Neutrophil (primary cell): ENCODE data around the gene PWWP2A.
"Not testable (repeated sequence)": the region's sequence is repeated elsewhere in the genome, so short reads cannot be mapped to it uniquely, and the experiment has no call there.

Source experiments
- H3K27ac ChIP-seq: fragments of 200-600 bp; sonication (generic); 2 replicates; pipeline ENCODE4 v1.5.1; 2016; ENCODE audit warnings: mild to moderate bottlenecking, moderate library complexity
- H3K27me3 ChIP-seq: fragments of 200-600 bp; sonication (generic); 2 replicates; pipeline ENCODE4 v1.6.0; 2016; ENCODE audit warnings: mild to moderate bottlenecking
- H3K36me3 ChIP-seq: fragments of 200-600 bp; sonication (generic); 2 replicates; pipeline ENCODE4 v1.5.1; 2017
- H3K4me1 ChIP-seq, 2 experiments: fragments of 200-600 bp in 1 of 2; sonication (generic) in 1 of 2; 1 replicate in 1 of 2; 2 replicates in 1 of 2; pipeline versions ENCODE4 v1.5.1 to v1.6.1; 2013 to 2016; ENCODE audit warnings: low read depth in 1 of 2, low read length in 1 of 2, mild to moderate bottlenecking in 1 of 2, moderate library complexity in 1 of 2; ENCODE audit not compliant: control insufficient read depth in 1 of 2, insufficient read depth in 1 of 2
- H3K4me3 ChIP-seq, 2 experiments: fragments of 200-600 bp in 1 of 2; sonication (generic) in 1 of 2; 1 replicate in 1 of 2; 2 replicates in 1 of 2; pipeline ENCODE4 v1.5.1; 2013 to 2016; ENCODE audit warnings: low read depth in 1 of 2, low read length in 1 of 2, mild to moderate bottlenecking in 1 of 2, moderate library complexity in 1 of 2
- H3K9me3 ChIP-seq: fragments of 200-600 bp; sonication (generic); 2 replicates; pipeline ENCODE4 v1.5.1; 2016
- TF ChIP-seq, protein P1 (sequence below): fragments of 200-600 bp; sonication (generic); IDR thresholded peaks from 2 replicates; pipeline ENCODE4 v1.5.1; 2016; ENCODE audit warnings: antibody characterized with exemption

PWWP2A gene

GRCh38 chr5:160165137-160166068 is 46.2 kb upstream of the PWWP2A start:
- TF ChIP-seq, protein P1, sequence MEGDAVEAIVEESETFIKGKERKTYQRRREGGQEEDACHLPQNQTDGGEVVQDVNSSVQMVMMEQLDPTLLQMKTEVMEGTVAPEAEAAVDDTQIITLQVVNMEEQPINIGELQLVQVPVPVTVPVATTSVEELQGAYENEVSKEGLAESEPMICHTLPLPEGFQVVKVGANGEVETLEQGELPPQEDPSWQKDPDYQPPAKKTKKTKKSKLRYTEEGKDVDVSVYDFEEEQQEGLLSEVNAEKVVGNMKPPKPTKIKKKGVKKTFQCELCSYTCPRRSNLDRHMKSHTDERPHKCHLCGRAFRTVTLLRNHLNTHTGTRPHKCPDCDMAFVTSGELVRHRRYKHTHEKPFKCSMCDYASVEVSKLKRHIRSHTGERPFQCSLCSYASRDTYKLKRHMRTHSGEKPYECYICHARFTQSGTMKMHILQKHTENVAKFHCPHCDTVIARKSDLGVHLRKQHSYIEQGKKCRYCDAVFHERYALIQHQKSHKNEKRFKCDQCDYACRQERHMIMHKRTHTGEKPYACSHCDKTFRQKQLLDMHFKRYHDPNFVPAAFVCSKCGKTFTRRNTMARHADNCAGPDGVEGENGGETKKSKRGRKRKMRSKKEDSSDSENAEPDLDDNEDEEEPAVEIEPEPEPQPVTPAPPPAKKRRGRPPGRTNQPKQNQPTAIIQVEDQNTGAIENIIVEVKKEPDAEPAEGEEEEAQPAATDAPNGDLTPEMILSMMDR, result no peak
- H3K9me3 ChIP-seq, result no peaks in the 10 kb centered on the region
- no peak overlapping the region for H3K27ac ChIP-seq
- no peaks in the 10 kb centered on the region for H3K36me3 ChIP-seq
- peaks cover 19% of the 10 kb centered on the region for H3K27me3 ChIP-seq
- H3K4me3 ChIP-seq, result no peak overlapping the region
- H3K4me1 ChIP-seq, result no peaks in the 10 kb centered on the region

- TF ChIP-seq, protein P1, result no peak
- Histone ChIP-seq H3K27me3 (peaks cover 19% of the 10 kb centered on the region), H3K4me1 (no peaks in the 10 kb centered on the region)
These were observed 43.7 kb upstream of the PWWP2A start for GRCh38 chr5:160162910-160163309.

DNA sequence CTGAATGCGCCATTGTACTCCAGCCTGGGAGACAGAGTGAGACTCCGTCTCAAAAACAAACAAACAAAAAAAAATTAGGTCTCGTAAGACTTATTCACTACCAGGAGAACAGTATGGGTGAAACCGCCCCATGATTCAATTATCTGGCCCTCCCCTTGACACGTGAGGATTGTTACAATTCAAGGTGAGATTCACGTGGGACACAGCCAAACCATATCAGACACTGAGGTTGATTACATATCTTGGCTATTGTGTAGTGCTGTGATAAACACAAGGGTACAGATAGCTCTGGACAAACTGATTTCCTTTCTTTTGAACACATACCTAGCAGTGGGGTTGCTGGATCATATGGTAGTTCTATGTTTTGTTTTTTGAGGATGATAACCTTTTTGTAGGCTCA is 42.4 kb upstream of the PWWP2A start:
- H3K4me1 ChIP-seq, result no peaks in the 10 kb centered on the region
- peaks cover 19% of the 10 kb centered on the region for H3K27me3 ChIP-seq
- no peak overlapping the region for H3K27ac ChIP-seq
- no peak overlapping the region for H3K4me3 ChIP-seq
- H3K9me3 ChIP-seq, result no peaks in the 10 kb centered on the region
- H3K36me3 ChIP-seq, result no peaks in the 10 kb centered on the region
- TF ChIP-seq, protein P1, result no peak

More at GRCh38 chr5:160162910-160163309, 43.7 kb upstream of the PWWP2A start:
- H3K9me3 ChIP-seq, result no peaks in the 10 kb centered on the region
- no peak overlapping the region for H3K27ac ChIP-seq
- H3K36me3 ChIP-seq, result no peaks in the 10 kb centered on the region
- H3K4me3 ChIP-seq, result no peak overlapping the region

DNA sequence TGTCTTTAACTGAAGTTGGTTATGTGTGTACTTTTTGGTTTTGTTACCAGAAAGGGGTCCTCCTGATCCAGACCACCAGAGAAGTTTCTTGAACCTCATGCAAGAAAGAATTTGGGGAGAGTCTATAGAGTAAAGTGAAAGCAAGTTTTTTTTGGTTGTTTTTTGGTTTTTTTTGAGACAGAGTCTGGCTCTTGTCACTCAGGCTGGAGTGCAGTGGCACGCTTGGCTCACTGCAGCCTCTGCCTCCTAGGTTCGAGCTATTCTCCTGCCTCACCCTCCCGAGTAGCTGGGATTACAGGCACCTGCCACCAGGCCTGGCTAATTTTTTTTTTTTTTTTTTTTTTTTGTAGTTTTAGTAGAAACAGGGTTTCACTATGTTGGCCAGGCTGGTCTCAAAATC is 41.6 kb upstream of the PWWP2A start:
- not testable (repeated sequence) for H3K9me3 ChIP-seq, H3K36me3 ChIP-seq, H3K4me1 ChIP-seq, H3K27ac ChIP-seq, H3K4me3 ChIP-seq
- peaks cover 14% of the 10 kb centered on the region for H3K27me3 ChIP-seq

GRCh38 chr5:160159991-160160792 is 40.9 kb upstream of the PWWP2A start:
- no peaks in the 10 kb centered on the region for H3K4me1 ChIP-seq
- H3K27ac ChIP-seq, result no peak overlapping the region
- TF ChIP-seq, protein P1, result no peak
- no peaks in the 10 kb centered on the region for H3K9me3 ChIP-seq
- no peak overlapping the region for H3K4me3 ChIP-seq
- no peaks in the 10 kb centered on the region for H3K36me3 ChIP-seq
- H3K27me3 ChIP-seq, result peaks cover 7% of the 10 kb centered on the region

- Histone ChIP-seq H3K4me3 (no peak overlapping the region), H3K36me3 (no peaks in the 10 kb centered on the region), H3K27me3 (no peaks in the 10 kb centered on the region), H3K4me1 (no peaks in the 10 kb centered on the region), H3K9me3 (no peaks in the 10 kb centered on the region), H3K27ac (no peak overlapping the region)
- TF ChIP-seq, protein P1, result no peak
These were observed 38.8 kb upstream of the PWWP2A start for GRCh38 chr5:160158087-160158486.
